ENCODE data around the gene AANAT. TPM values are rescaled to one million over a fixed set of nuclear protein-coding genes. Genes with fewer than 3 reads are reported as not detected.
A peak's percentile ranks its signal among the peaks of the same experiment; 100 is the strongest.

AANAT gene
- total and polyA plus RNA-seq, 11 donors, result 0.19 TPM; not detected in 10

DNA sequence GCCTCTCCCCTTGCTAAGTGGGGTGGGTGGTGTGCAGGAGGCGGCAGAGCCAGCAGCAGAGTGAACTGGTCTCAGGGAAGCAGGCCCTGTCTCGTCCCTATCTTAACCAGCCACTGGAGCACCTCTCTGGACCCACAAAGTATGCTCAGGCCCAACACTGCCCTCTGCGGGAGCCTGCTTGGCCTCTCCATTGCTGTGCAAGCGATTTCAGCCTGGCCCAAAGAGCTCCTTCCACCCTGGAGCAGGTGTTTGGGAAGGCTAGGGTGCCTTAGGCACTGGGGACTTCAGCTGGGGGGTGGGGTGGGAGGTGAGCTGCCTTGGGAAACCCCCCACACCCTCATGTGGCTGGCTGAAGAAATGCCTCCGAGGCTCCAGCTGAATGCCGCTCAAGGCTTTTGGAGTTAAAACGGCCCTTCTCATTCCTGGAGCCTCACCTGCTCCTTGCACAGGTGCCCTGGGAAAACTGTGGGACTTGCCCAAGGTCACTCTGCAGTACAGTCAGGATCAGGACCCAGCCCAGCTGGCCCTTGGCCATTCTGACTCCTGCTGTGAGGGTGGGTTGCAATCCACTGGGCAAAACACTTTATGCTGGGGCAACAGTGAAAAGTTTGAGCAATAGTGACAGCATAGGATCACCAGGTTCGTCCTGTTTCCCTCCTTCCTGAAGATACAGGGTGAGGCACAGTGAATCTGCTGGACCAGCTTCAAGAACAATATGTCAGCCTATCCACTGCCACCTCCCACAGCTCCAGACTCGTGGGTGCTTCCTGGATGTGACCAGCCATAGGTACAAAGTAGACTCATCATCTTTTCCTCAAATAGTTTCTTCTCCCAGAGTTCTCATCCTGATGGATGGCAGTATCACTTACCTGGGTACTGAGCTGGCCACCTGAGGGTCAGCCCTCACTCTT lies 8.6 kb upstream of the AANAT start:
- WGBS, 4 donors, result 50 to 54% (median 53%) methylated on average over 8 to 9 of the region's 9 CpGs
- intact Hi-C loops (cut with DNase I), result loop anchor here in 7 of 10 donors (2.0 to 5.0 kb wide), 4 partner anchors 48 to 157 kb away; no protein-coding TSS in a partner anchor
- peak; percentile 41 to 74 (median 56) for DNase-seq

GRCh38 chr17:76459674-76460073 lies 7.7 kb upstream of the AANAT start:
- Histone ChIP-seq H3K27me3 (no peaks in the 10 kb centered on the region), H3K4me1 (no peaks in the 10 kb centered on the region), H3K9me3 (no peaks in the 10 kb centered on the region), H3K4me3 (no peak overlapping the region), H3K27ac (no peak overlapping the region), H3K36me3 (no peaks in the 10 kb centered on the region)
- DNase-seq (no peak), ATAC-seq (no peak)
- intact Hi-C loops (cut with DNase I), result loop anchor here in 8 of 10 donors (2.0 to 5.0 kb wide), 5 partner anchors 49 to 157 kb away; no protein-coding TSS in a partner anchor
- TF ChIP-seq POLR2A (IDR thresholded peaks at IDR 0.05), result no peak
- TF ChIP-seq, protein P1, sequence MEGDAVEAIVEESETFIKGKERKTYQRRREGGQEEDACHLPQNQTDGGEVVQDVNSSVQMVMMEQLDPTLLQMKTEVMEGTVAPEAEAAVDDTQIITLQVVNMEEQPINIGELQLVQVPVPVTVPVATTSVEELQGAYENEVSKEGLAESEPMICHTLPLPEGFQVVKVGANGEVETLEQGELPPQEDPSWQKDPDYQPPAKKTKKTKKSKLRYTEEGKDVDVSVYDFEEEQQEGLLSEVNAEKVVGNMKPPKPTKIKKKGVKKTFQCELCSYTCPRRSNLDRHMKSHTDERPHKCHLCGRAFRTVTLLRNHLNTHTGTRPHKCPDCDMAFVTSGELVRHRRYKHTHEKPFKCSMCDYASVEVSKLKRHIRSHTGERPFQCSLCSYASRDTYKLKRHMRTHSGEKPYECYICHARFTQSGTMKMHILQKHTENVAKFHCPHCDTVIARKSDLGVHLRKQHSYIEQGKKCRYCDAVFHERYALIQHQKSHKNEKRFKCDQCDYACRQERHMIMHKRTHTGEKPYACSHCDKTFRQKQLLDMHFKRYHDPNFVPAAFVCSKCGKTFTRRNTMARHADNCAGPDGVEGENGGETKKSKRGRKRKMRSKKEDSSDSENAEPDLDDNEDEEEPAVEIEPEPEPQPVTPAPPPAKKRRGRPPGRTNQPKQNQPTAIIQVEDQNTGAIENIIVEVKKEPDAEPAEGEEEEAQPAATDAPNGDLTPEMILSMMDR (IDR thresholded peaks at IDR 0.05), result no peak
- WGBS, 4 donors, result 72 to 91% (median 79%) methylated on average over 4 of the region's 4 CpGs

More for the DNA sequence above, 8.6 kb upstream of the AANAT start:
- no peak overlapping the region for H3K27ac ChIP-seq
- no peaks in the 10 kb centered on the region for H3K9me3 ChIP-seq
- no peaks in the 10 kb centered on the region for H3K4me1 ChIP-seq
- no peaks in the 10 kb centered on the region for H3K27me3 ChIP-seq
- ATAC-seq, result peak; percentile 84 to 86 (median 84)
- H3K4me3 ChIP-seq, result no peak overlapping the region
- no peaks in the 10 kb centered on the region for H3K36me3 ChIP-seq
- no peak for TF ChIP-seq POLR2A (IDR thresholded peaks at IDR 0.05)
- TF ChIP-seq, protein P1 (IDR thresholded peaks at IDR 0.05), result peak; percentile 19 to 60 (median 44)

- peaks cover 0 to 10% (median 2%) of the 10 kb centered on the region in 12 donors for H3K4me1 ChIP-seq
- no peak overlapping the region for H3K27ac ChIP-seq
- DNase-seq (no peak), ATAC-seq (no peak)
- H3K9me3 ChIP-seq, result no peaks in the 10 kb centered on the region
- TF ChIP-seq POLR2A (IDR thresholded peaks at IDR 0.05), result no peak
- intact Hi-C loops (cut with DNase I), result loop anchor here in 2 of 10 donors (5.0 kb wide), 2 partner anchors 85 to 160 kb away; no protein-coding TSS in a partner anchor
- 84 to 90% (median 87%) methylated on average over 11 of the region's 11 CpGs for WGBS, 4 donors
- H3K36me3 ChIP-seq, result no peaks in the 10 kb centered on the region
- H3K4me3 ChIP-seq, result no peak overlapping the region
- no peaks in the 10 kb centered on the region for H3K27me3 ChIP-seq
These were observed 5.4 kb upstream of the AANAT start for GRCh38 chr17:76461765-76462555.

- Histone ChIP-seq H3K4me1 (peaks cover 0 to 10% (median 2%) of the 10 kb centered on the region in 12 donors), H3K4me3 (no peak overlapping the region), H3K27me3 (no peaks in the 10 kb centered on the region), H3K9me3 (no peaks in the 10 kb centered on the region), H3K27ac (no peak overlapping the region), H3K36me3 (no peaks in the 10 kb centered on the region)
- TF ChIP-seq, protein P1 (IDR thresholded peaks at IDR 0.05), result no peak
- TF ChIP-seq POLR2A (IDR thresholded peaks at IDR 0.05), result no peak
- ATAC-seq (no peak), DNase-seq (peak in 1 of 5 donors; percentile 50)
- WGBS, 4 donors, result 82 to 87% (median 84%) methylated on average over 17 to 24 of the region's 24 CpGs
- intact Hi-C loops (cut with DNase I), result loop anchor here in 2 of 10 donors (5.0 kb wide), 2 partner anchors 85 to 160 kb away; no protein-coding TSS in a partner anchor
These were observed 4.7 kb upstream of the AANAT start for GRCh38 chr17:76462556-76463290.
